Prostate gland (tissue), 2 donors: Measurements from ENCODE around the gene UVSSA. TPM values are rescaled to one million over a fixed set of nuclear protein-coding genes. Genes with fewer than 3 reads are reported as not detected.

Source experiments
- DNase-seq: peaks from one replicate; pipeline ENCODE4 v3.0.0-alpha.2; 2019; ENCODE audit warnings: low spot score
- H3K27ac ChIP-seq, 2 donors: fragments of 200-600 bp; sonication (generic); 2 replicates each; pipeline ENCODE4 v1.5.1; 2017 to 2019
- H3K27me3 ChIP-seq: fragments of 200-600 bp; sonication (generic); replicated peaks from 2 replicates; pipeline ENCODE4 v1.5.1; 2019; ENCODE audit not compliant: insufficient read depth
- H3K36me3 ChIP-seq, 2 donors: fragments of 200-600 bp; sonication (generic); 1 replicate in 1 of 2; 2 replicates in 1 of 2; pipeline versions ENCODE4 v1.5.1 to v1.8.1; 2017 to 2019
- H3K4me1 ChIP-seq: fragments of 200-600 bp; sonication (generic); replicated peaks from 2 replicates; pipeline ENCODE4 v1.5.1; 2019
- H3K4me3 ChIP-seq, 2 donors: fragments of 200-600 bp; sonication (generic); 2 replicates each; pipeline ENCODE4 v1.5.1; 2017 to 2019
- H3K9me3 ChIP-seq: fragments of 200-600 bp; sonication (generic); 2 replicates; pipeline ENCODE4 v1.5.1; 2017
- POLR2A ChIP-seq: fragments of 450-650 bp; IDR thresholded peaks from one replicate; pipeline ENCODE4 v1.6.1; 2016; ENCODE audit warnings: antibody characterized with exemption, mild to moderate bottlenecking
- POLR2AphosphoS5 ChIP-seq: sonication (generic); formaldehyde crosslinking; IDR thresholded peaks from one replicate; pipeline ENCODE4 v1.6.1; 2017; ENCODE audit warnings: antibody characterized with exemption
- WGBS: methylation state at CpG from one replicate; pipeline ENCODE4 v1.1.5; 2018; 5-methylcytosine and 5-hydroxymethylcytosine counted together
- intact Hi-C: fragments of 100-400 bp; cut with DNase I; formaldehyde crosslinking; loops from one replicate; pipeline ENCODE4 v1.14.2; 2022
- total RNA-seq, 2 donors: library from RNA; depleted of rRNA; stranded (reverse); fragments of >200 nt; gene quantifications; one replicate each; pipeline ENCODE4 v1.1.0, GENCODE V29; 2016
- TF ChIP-seq, protein P1 (sequence below), 4 experiments: fragments of 200-600 bp in 2 of 4; fragments of 450-650 bp in 2 of 4; sonication (generic) in 2 of 4; IDR thresholded peaks; 1 replicate in 3 of 4; 2 replicates in 1 of 4; pipeline ENCODE4 v1.5.1; 2016 to 2019; ENCODE audit warnings: antibody characterized with exemption in 4 of 4, mild to moderate bottlenecking in 2 of 4, moderate library complexity in 2 of 4

Gene UVSSA
- total RNA-seq, 2 donors from 2014 or later = 20.8 to 47.9 TPM

DNA sequence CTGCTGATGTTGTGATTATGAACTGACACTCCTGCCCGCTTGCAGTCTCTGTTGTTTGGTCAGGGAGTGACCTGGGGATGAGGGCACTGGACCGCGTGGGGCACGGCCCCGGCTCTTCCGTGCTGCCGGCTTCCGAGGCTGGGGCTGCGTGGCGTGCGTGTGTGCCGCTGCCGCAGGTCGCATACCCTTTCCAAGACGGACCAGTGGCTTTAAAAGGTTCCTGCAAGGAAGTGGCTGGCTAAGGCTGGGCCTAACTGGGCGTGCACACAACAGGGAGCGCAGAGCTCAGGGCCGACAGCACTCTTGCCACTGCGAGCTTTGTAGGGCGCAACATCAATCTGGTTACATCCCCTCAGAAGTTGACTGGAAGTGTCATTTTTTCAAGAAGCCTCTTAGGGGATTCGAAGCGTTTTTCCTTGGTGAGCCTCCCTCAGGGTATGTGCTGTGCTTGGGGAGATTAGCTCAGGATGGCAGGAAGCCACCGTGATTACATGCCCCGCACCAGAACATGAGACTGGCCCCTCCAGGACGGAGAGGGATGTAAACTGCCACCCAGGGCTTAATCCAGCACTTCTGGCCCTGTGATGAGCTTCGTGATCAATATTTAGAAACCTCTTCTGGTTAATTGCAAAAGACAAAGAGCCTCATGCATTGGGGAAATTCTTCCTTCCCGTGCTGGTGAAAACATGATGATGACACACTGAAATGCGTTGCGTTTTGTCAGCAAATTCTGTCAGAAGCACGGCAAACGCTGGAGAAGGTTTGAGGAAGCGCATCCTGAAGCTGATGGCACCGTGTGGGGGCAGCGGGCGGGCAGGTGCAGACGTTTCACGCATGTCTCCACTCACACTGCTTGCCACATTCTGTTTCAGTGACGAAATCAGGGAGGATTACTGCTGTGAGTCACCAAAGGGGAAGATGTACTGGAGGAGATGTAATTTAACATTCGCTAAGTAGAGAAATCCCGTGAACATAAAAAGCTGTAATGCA, 46.2 kb upstream of the UVSSA start:
- H3K27me3 ChIP-seq = no peaks in the 10 kb centered on the region
- intact Hi-C loops = no loop called here
- no peak for TF ChIP-seq POLR2AphosphoS5
- TF ChIP-seq, protein P1, sequence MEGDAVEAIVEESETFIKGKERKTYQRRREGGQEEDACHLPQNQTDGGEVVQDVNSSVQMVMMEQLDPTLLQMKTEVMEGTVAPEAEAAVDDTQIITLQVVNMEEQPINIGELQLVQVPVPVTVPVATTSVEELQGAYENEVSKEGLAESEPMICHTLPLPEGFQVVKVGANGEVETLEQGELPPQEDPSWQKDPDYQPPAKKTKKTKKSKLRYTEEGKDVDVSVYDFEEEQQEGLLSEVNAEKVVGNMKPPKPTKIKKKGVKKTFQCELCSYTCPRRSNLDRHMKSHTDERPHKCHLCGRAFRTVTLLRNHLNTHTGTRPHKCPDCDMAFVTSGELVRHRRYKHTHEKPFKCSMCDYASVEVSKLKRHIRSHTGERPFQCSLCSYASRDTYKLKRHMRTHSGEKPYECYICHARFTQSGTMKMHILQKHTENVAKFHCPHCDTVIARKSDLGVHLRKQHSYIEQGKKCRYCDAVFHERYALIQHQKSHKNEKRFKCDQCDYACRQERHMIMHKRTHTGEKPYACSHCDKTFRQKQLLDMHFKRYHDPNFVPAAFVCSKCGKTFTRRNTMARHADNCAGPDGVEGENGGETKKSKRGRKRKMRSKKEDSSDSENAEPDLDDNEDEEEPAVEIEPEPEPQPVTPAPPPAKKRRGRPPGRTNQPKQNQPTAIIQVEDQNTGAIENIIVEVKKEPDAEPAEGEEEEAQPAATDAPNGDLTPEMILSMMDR (IDR thresholded peaks at IDR 0.05) = no peak
- no peak for TF ChIP-seq POLR2A
- no peaks in the 10 kb centered on the region for H3K36me3 ChIP-seq
- no peaks in the 10 kb centered on the region for H3K9me3 ChIP-seq
- no peak for DNase-seq
- no peaks in the 10 kb centered on the region for H3K4me1 ChIP-seq
- H3K4me3 ChIP-seq = no peak overlapping the region
- WGBS = 84% methylated on average over 40 of the region's 40 CpGs
- H3K27ac ChIP-seq = no peak overlapping the region

DNA sequence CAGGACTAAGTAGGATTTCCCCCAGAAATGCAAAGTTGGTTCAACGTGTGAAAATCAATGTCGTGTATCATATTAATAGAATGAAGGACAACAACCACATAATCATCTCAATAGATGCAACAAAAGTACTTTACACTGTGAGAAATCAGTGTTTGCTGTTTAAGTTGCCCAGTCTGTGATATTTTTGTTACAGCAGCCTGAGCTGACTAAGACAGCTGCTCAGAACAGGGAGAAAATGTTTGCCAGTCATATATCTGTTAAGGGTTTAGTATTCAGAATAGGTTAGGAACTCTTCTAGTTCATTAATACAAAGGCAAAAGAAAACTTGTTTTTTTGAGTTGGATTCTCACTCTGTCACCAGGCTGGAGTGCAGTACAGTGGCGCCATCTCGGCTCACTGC, 44.8 kb upstream of the UVSSA start:
- H3K36me3 ChIP-seq = no peaks in the 10 kb centered on the region
- no peaks in the 10 kb centered on the region for H3K27me3 ChIP-seq
- H3K27ac ChIP-seq = no peak overlapping the region
- H3K4me1 ChIP-seq = no peaks in the 10 kb centered on the region
- no peak overlapping the region for H3K4me3 ChIP-seq
- no peak for TF ChIP-seq POLR2A
- TF ChIP-seq POLR2AphosphoS5 = no peak
- TF ChIP-seq, protein P1 (IDR thresholded peaks at IDR 0.05) = no peak
- intact Hi-C loops = no loop called here
- no peaks in the 10 kb centered on the region for H3K9me3 ChIP-seq
- DNase-seq = no peak
- WGBS = 96% methylated on average over 4 of the region's 4 CpGs

DNA sequence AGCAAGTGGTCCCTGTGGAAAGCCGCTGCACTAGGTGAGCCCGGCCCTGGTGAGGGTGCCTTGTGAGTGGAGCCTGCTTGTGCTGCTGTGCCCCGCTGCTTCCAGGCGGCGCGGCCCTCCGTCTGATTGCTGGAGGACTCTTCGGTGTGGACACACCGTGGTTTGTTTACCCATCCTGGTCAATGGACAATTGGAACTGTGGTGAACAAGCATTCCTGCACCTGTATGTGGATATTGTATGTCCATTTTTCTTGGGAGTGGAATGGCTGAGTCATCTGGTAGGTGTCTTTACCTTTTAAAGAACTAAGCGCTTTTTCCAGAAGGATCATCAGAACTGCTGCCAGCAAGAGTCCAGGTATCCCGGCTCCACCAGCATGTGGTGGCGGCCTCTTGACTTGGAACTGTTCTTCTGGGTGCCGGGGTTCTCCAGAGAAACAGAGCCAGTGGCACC, 41.7 kb upstream of the UVSSA start:
- TF ChIP-seq, protein P1 (IDR thresholded peaks at IDR 0.05) = no peak
- TF ChIP-seq POLR2A = no peak
- no peak for TF ChIP-seq POLR2AphosphoS5
- no peaks in the 10 kb centered on the region for H3K9me3 ChIP-seq
- no peak overlapping the region for H3K4me3 ChIP-seq
- WGBS = 92% methylated on average over 13 of the region's 13 CpGs
- no peaks in the 10 kb centered on the region for H3K36me3 ChIP-seq
- peaks cover 3% of the 10 kb centered on the region for H3K4me1 ChIP-seq
- H3K27ac ChIP-seq = no peak overlapping the region
- H3K27me3 ChIP-seq = no peaks in the 10 kb centered on the region
- DNase-seq = no peak
- intact Hi-C loops = no loop called here

DNA sequence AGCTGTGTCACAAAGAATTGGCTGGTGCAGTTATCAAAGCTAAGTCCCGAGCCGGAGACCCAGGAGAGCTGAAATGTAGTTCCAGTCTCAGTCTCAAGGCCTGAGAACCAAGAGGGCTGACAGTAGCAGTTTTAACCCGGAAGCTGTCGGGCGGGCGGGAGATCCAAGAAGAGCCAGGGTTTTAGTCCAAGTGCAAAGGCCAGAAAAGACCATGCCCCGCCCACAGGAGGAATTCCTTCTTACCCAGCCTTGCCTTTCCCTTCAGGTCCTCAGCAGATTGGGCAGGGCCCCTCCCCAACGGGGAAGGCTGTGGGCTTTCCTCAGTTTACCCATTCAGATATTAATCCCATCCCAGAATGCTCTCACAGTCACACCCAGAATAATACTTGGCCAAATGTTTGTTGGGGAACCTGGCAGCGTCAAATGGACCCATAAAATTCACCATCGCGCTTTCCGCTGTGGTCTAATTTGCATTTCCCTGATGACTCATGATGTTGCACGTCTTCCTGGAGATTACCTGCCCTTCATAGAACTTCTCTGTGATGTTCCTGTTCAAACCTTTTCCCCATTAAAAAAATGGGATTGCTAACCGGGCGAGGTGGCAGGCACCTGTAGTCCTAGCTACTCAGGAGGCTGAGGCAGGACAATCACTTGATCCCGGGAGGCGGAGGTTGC, 41.1 kb upstream of the UVSSA start:
- Histone ChIP-seq H3K9me3 (no peaks in the 10 kb centered on the region), H3K27ac (no peak overlapping the region), H3K36me3 (no peaks in the 10 kb centered on the region), H3K4me3 (no peak overlapping the region), H3K27me3 (no peaks in the 10 kb centered on the region), H3K4me1 (peaks cover 3% of the 10 kb centered on the region)
- TF ChIP-seq, protein P1 (IDR thresholded peaks at IDR 0.05) = no peak
- TF ChIP-seq POLR2A (no peak), POLR2AphosphoS5 (no peak)
- intact Hi-C loops = no loop called here
- no peak for DNase-seq
- 86% methylated on average over 17 of the region's 17 CpGs for WGBS
